GM12801 (cell line): ENCODE results near the gene IL32.

Experiments
- CTCF ChIP-seq: IDR thresholded peaks from one replicate; pipeline ENCODE4 v1.5.1; 2011; ENCODE audit warnings: control low read depth; ENCODE audit not compliant: insufficient read length; ENCODE audit errors: extremely low read depth

Gene IL32

GRCh38 chr16:3038256-3038655 lies 27.2 kb upstream of the IL32 start:
- no peak for TF ChIP-seq CTCF

DNA sequence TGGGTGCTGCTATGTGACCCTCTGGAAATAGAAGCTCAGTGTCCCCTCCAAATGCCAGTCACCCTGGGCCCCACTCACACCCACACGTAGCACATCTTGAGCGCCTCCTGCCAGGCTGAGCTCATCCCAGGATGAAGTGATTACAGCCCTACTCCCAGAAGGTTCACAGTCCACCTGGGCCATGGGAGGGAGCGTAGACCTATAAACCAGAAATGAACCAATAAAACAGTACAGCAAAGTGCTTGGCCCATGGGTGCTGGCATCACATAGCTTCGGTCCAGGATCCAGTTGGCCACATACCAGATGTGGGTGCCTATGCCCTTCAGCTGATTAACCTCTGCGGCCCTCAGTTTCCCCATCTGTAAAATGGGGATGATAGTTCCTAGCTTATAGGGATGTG lies 26.5 kb upstream of the IL32 start:
- TF ChIP-seq CTCF = no peak

DNA sequence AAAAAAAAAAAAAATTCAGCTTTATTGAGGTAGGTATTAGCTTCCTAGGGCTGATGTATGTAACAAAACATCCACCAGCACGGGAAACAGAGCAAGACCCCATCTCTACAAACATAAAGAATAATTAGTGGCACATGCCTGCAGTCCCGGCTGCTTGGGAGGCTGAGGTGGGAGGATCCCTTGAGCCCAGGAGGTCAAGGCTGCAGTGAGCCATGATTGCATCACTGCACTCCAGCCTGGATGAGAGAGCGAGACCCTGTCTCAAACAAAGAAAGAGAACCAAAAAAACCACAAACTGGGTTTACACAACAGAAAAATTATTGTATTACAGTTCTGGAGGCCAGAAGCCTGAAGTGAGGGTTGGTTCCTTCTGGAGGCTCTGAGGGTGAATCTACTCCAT lies 23.1 kb upstream of the IL32 start:
- no peak for TF ChIP-seq CTCF

DNA sequence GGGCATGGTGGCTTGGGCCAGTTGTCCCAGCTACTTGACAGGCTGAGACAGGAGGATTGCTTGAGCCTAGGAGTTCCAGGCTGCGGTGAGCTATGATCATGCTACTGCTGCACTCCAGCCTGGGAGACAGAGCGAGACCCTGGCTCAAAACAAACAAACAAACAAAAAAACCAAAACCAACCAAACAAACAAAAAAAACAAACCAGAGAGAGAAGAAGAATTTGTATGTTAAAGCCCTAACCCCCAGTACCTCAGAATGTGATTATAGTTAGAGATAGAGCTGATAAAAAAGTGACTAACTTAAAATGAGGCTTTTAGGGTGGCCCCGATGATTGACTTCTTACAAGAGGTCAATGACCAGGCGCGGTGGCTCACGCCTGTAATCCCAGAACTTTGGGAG lies 20.7 kb upstream of the IL32 start:
- no peak for TF ChIP-seq CTCF

DNA sequence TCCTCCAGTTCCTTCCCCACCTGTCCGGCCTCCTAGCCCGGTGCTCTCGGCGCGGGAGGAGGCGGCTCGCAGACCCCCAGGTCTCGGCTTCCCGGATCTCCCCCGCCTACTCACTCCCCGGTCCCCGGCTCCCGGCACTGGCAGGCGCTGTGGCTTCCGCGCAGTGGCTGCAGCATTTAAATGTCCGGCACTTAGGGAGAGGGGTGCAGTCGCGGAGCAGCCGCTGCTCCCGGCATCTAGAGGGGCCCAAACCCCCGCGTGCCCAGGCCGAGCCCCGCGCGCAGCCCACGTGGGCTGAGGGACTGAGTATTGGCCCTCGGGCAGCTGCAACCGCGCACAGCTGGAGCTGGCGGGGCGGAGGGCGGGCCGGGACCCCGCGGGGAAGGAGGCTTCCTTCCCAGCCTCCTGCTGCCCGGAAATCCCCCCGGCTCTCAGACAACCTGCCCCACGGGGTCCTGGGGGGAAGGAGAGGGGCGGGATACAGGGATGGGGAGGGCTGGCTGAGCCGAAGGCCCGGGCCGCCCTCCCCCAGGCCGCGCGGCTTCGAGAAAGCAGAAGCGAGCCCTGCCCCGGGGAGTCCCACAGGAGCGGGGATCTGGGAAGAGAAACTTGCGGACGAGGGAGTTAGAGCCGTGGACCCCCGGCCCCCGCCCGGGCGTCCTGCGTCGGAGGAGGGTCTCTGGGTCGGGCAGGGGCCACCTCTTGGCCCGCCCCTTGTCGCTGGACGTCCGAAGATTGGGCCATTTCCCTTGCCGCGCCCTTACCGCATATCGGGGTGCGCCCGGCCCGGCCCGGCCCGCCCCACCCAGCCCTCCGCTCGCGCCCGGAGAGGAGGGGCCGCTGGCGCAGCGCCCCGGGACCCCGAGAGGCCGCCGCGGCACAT lies 19.4 kb upstream of the IL32 start, which contains the start of gene MMP25:
TSS of gene MMP25 (plus strand) at position 804 of the 883 bp plus-strand sequence. CDS start 357 bp downstream, outside the sequence.
- TF ChIP-seq CTCF = no peak

- TF ChIP-seq CTCF = no peak
These were observed 18.6 kb upstream of the IL32 start for GRCh38 chr16:3046641-3047386.

DNA sequence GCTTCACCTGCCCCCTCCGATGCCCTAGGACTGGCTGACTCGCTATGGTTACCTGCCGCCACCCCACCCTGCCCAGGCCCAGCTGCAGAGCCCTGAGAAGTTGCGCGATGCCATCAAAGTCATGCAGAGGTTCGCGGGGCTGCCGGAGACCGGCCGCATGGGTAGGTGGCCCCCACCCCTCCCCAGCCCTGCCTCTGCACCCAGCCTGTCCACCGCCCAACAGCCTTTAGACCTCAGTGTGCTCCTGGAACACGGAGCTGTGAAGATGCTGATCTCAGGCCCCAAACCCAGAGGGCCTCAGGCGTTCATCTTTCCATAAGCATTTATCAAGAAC lies 18.1 kb upstream of the IL32 start:
- TF ChIP-seq CTCF = no peak
